ENCODE results near the gene TIMP3. TPM values are rescaled to one million over a fixed set of nuclear protein-coding genes. Genes with fewer than 3 reads are reported as not detected.

Gene TIMP3
- total RNA-seq, 4 donors from 2014 or later = 300 to 1,106 (median 939) TPM

GRCh38 chr22:32795214-32795596 is 6.3 kb upstream of the TIMP3 start:
- H3K4me1 ChIP-seq = peaks cover 0 to 44% (median 9%) of the 10 kb centered on the region in 4 donors
- peak overlapping the region in 2 of 4 donors; percentile 61 to 81 for H3K27ac ChIP-seq
- TF ChIP-seq CTCF (IDR thresholded peaks at IDR 0.05) (no peak), POLR2A (IDR thresholded peaks at IDR 0.05) (no peak), EP300 (IDR thresholded peaks at IDR 0.05) (no peak)
- H3K4me3 ChIP-seq = no peak overlapping the region
- no peaks in the 10 kb centered on the region for H3K36me3 ChIP-seq
- DNase-seq (ENCODE audit: low spot score in 2 of 2) = no peak
- 74 to 81% methylated on average over 4 of the region's 4 CpGs for WGBS, 2 donors
- H3K9me3 ChIP-seq = no peaks in the 10 kb centered on the region
- H3K27me3 ChIP-seq = no peaks in the 10 kb centered on the region

GRCh38 chr22:32796865-32797573 is 4.5 kb upstream of the TIMP3 start:
- no peak overlapping the region for H3K4me3 ChIP-seq
- no peaks in the 10 kb centered on the region for H3K36me3 ChIP-seq
- H3K4me1 ChIP-seq = peaks cover 0 to 56% (median 13%) of the 10 kb centered on the region in 4 donors
- DNase-seq (ENCODE audit: low spot score in 2 of 2) = peak; percentile 67 to 83
- H3K27me3 ChIP-seq = no peaks in the 10 kb centered on the region
- 11 to 14% methylated on average over 11 to 16 of the region's 17 CpGs for WGBS, 2 donors
- no peaks in the 10 kb centered on the region for H3K9me3 ChIP-seq
- TF ChIP-seq EP300 (IDR thresholded peaks at IDR 0.05) (peak in 1 of 2 donors; percentile 76), CTCF (IDR thresholded peaks at IDR 0.05) (peak; percentile 79 to 95 (median 90)), POLR2A (IDR thresholded peaks at IDR 0.05) (no peak)
- H3K27ac ChIP-seq = peak overlapping the region; percentile 6 to 81 (median 46)

- 84 to 85% methylated on average over 6 of the region's 6 CpGs for WGBS, 2 donors
- Histone ChIP-seq H3K27ac (peak overlapping the region; percentile 76 to 94 (median 84)), H3K9me3 (no peaks in the 10 kb centered on the region), H3K4me1 (peaks cover 0 to 58% (median 14%) of the 10 kb centered on the region in 4 donors), H3K36me3 (no peaks in the 10 kb centered on the region), H3K27me3 (no peaks in the 10 kb centered on the region), H3K4me3 (no peak overlapping the region)
- DNase-seq (ENCODE audit: low spot score in 2 of 2) = no peak
- TF ChIP-seq CTCF (IDR thresholded peaks at IDR 0.05) (no peak), POLR2A (IDR thresholded peaks at IDR 0.05) (no peak), EP300 (IDR thresholded peaks at IDR 0.05) (no peak)
Observed at GRCh38 chr22:32799496-32799895, 2.0 kb upstream of the TIMP3 start.

GRCh38 chr22:32800158-32800882 is 1.2 kb upstream of the TIMP3 start:
- DNase-seq (ENCODE audit: low spot score in 2 of 2) = no peak
- H3K36me3 ChIP-seq = no peaks in the 10 kb centered on the region
- H3K4me1 ChIP-seq = peaks cover 0 to 58% (median 17%) of the 10 kb centered on the region in 4 donors
- whole genome bisulfite sequencing, 2 donors = 29% methylated on average over 8 of the region's 8 CpGs
- no peaks in the 10 kb centered on the region for H3K9me3 ChIP-seq
- H3K27ac ChIP-seq = peak overlapping the region; percentile 76 to 94 (median 84)
- H3K4me3 ChIP-seq = peak overlapping the region in 3 of 4 donors; percentile 59 to 93 (median 90)
- H3K27me3 ChIP-seq = no peaks in the 10 kb centered on the region
- TF ChIP-seq POLR2A (IDR thresholded peaks at IDR 0.05) = no peak
- TF ChIP-seq CTCF (IDR thresholded peaks at IDR 0.05) = no peak
- TF ChIP-seq EP300 (IDR thresholded peaks at IDR 0.05) = no peak

Measured in tibial nerve (tissue), 4 donors.